ENCODE results near the gene FAF2.
A peak's percentile ranks its signal among the peaks of the same experiment; 100 is the strongest.
"Not testable (repeated sequence)": the region's sequence is repeated elsewhere in the genome, so short reads cannot be mapped to it uniquely, and the experiment has no call there.

FAF2 gene, protein sequence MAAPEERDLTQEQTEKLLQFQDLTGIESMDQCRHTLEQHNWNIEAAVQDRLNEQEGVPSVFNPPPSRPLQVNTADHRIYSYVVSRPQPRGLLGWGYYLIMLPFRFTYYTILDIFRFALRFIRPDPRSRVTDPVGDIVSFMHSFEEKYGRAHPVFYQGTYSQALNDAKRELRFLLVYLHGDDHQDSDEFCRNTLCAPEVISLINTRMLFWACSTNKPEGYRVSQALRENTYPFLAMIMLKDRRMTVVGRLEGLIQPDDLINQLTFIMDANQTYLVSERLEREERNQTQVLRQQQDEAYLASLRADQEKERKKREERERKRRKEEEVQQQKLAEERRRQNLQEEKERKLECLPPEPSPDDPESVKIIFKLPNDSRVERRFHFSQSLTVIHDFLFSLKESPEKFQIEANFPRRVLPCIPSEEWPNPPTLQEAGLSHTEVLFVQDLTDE

GRCh38 chr5:176447978-176448608 is at the start of gene FAF2:
Gene FAF2, plus strand, starts transcription at chr5:176448385. Its CDS starts 23 bp downstream, at chr5:176448408.
- peak; percentile 96 for DNase-seq (ENCODE audit: low spot score)

DNA sequence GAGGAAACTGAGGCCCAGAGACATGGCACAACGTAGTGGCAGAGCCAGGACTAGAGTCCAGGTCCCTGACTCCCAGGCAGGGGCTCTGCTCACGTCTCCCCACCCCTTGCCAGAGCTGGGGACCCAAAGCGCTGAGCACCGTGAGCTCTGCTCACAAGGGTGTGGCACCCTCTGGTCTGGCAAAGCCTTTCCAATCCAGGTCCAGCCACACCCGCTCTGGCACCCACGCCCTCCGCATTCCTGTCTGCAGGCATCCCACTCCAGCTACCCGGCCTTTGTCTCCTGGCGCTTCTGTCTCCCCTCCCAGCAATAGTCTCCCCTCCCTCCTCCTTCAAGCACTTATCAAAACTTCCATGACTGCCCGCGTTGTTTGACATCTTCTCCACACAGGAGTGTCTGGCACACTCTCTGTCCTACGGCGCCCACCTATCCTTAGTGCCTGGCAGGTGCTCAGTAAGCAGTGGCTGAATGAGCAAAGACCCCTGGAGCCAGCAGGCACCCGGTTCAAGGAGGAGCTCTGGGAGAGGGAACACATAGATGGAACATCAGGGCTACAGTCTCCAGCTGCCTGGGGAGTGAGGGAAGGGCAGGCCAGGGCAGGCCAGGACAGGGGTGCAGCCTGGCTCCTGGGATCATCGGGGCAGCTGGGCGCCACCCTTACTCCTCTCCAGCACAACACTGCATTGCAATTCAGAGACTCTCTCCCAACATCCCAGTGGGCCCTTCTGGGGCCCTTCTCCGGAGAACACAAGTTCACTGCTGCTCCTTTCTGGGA is 47.6 kb upstream of the FAF2 start:
- no peak for DNase-seq (ENCODE audit: low spot score)

DNA sequence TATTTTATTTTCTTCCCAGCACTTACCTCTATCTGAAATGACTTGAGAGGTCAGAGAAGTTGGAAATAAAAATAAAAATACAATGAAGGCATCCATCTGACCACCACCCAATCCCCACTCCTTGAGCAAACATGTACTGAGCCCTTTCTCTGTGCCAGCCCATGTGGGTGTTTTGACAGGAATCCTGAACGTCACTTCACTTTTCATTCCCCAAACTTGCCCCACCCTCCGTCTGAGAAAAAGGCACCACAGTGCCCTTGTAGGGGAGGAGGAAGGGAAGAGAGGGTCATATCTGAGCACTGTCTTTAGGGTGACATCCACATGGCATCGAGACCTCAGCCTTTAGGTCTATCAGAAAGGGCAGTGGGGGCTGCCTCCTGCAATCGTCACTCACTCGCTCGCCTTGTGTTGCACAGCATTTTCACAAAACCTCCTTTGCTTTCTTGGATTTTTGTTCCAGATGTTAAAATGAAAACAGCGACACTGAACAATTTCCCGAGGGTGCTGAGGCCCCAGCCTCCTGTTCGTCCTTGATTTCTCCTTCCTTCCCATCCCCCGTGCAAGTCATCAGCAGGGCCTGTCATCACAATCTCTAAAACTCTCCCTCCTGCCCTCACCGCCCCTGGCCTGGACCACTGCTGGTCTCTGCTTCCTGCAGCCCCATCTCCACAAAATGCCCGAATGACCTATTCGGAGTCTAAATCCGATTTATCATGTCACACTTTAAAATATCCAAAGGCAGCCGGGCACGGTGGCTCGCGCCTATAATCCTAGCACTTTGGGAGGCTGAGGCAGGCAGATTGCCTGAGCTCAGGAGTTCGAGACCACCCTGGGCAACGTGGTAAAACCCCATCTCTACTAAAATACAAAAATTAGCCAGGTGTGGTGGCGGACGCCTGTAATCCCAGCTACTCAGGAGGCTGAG is 46.6 kb upstream of the FAF2 start:
- DNase-seq (ENCODE audit: low spot score), result no peak

- no peak for DNase-seq (ENCODE audit: low spot score)
Measured at GRCh38 chr5:176405656-176406435, 42.3 kb upstream of the FAF2 start.

GRCh38 chr5:176406436-176407052 is 41.6 kb upstream of the FAF2 start:
- DNase-seq (ENCODE audit: low spot score), result no peak

- no peak for DNase-seq (ENCODE audit: low spot score)
Measured at GRCh38 chr5:176407456-176408251, 40.5 kb upstream of the FAF2 start.

DNA sequence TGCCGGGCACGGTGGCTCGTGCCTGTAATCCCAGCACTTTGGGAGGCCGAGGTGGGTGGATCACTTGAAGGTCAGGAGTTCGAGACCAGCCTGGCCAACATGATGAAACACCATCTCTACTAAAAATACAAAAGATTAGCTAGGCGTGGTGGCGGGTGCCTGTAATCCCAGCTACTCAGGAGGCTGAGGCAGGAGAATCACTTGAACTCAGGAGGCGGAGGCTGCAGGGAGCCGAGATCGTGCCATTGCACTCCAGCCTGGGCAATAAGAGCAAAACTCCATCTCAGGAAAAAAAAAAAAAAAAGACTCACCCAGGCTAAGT is 40.0 kb upstream of the FAF2 start:
- DNase-seq (ENCODE audit: low spot score), result not testable (repeated sequence)

- no peak for DNase-seq (ENCODE audit: low spot score)
Measured at GRCh38 chr5:176408590-176408989, 39.6 kb upstream of the FAF2 start.

GRCh38 chr5:176409765-176410164 is 38.4 kb upstream of the FAF2 start:
- DNase-seq (ENCODE audit: low spot score), result no peak

DNA sequence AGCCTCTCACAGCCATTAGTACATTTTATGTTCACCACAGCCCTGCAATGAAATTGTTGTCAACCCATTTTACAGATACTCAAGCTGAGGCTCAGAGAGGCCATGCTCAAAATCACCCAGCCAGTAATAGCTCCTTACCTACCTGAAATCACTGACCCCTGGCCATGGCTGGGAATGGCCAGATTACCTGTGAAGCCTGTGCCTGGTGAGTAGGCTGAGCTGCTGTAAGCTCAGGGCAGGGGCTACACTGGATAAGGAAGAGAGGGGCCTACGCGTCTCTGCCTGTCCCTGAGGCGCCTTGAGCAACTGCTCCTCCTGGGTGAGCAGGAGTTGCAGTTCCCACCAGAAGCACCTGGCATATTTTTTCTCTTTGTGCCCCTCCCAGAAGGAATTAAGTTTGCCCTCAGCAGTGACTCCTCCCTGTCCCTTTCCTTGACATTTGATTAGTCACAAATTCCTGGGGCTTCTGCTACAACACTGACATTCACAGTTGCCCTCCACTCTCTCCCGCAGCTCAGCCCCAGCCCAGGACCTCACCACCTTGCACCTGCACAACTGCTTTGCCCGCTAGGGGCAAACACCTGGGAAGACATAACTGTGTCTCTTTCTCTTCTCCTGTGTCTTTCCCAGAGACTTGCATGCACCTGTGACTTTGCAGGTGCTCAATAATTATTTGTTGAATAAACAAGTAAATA is 37.6 kb upstream of the FAF2 start:
- DNase-seq (ENCODE audit: low spot score), result no peak

GRCh38 chr5:176412517-176413254 is 35.5 kb upstream of the FAF2 start:
- DNase-seq (ENCODE audit: low spot score), result no peak

DNA sequence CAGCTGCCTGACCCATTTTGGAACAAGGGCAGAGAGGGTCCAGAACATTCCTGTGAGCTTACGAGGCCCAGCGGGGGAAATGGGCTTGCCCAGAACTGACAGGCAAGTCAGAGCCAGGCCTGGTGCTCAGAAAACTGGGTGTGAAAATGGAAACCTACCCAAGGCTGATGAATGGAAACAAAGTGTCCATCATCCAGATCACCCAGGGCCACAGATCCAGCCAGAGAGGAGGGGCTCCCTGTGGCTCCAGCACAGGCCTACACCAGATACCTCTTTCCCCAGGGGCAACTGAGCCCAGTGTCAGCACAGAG is 35.0 kb upstream of the FAF2 start:
- no peak for DNase-seq (ENCODE audit: low spot score)

DNA sequence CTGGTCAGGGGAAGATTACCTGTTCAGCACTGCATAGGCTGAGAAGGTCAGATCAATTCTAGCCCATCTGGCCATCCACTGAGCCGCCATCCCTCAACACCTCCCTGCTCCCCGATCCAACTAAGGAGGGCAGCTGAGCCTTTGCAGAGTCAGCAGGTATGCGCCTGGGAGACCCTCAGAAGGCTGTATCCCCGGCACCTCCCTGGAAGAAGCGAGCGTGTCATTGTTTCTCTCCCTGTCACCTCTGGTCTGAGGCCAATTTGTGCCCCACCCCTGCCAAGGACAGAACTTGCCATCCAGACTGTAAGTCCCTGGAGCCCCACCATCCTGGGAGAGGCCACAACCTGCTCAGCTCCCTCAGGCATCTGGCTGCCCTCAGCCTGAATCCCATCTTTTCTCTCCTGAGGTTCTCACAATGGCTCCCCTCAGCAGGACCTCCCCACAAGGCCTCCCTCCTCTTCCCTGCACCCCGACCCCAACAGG is 34.4 kb upstream of the FAF2 start:
- DNase-seq (ENCODE audit: low spot score), result no peak

GRCh38 chr5:176414704-176415103 is 33.5 kb upstream of the FAF2 start:
- no peak for DNase-seq (ENCODE audit: low spot score)

DNA sequence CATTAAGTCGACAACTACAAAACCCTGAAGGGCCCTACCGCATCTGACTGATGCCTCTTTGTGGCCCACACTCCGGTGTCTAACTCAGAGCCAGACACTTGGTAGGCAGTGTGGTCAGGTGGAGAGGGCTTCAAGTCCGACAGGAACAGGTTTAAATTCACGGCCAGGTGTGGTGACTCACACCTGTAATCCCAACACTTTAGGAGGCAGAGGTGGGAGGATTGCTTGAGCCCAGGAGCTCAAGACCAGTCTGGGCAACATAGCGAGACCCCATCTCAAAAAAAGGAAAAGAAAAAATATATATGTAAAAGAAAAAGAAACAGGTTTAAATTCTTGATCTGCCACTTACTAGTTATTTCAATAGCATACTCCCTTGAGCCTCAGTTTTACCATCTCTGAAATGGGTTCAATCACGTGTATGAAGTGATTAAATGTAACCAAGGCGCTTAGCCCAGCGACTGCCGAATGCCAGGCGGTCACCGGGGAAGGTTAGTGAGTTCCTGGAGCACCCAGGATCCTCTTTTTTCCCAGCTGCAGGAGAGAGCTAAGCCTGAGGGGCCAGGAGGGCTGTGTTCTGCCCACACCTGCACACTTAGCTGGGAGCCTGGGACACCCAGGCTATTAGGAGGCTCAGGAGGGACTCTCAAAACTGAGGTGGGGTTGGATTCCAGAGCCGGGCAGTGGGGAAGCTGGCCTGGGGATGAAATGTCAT is 32.8 kb upstream of the FAF2 start:
- no peak for DNase-seq (ENCODE audit: low spot score)

DNA sequence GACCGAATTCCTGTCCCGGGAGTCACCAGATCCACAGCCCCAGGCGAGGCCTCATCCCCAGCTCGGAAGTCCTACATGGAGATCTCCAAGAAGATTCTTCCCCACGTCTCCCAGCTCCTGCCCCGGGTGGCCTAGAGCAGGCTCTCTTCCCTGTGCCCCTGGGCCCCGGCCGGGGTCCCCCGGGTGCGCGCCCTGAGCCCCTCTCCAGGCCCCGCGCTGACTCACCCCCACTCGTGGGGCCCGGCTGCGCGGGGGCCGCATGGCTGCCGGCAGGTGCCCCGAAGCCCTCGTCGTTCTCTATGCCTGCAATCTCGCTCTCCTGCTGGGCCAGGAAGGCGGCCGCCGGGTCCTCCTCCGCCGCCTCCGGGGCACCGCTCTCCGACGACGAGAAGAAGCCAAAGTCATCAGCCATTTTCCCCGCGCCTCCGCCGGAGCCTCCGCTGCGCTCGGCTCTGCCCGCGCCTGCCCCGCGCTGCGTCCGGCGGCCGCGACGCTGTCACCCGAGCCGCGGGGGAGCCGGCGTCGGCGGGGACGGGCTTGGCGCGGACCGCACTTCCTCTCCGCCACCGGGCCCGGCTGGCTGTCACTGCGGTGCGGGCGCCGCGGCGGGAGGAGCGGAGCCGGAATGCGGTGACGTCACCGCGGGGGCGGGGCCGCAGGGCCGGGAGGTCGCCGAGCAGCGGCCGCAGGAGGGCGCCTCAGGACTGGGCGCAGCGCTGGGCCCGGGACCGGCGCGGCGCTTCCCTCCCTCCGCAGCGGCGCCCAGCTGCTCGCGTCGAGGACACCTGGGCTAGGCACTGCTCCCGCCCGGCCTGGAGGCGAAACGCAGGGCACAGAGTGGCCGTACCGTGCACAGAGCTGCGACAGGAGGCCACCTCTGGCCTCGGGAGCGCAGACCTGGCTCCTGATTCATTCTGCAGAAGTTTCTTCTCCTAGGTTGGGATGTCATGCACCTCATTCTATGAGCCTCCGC is 31.9 kb upstream of the FAF2 start, which contains the start of gene CLTB:
Gene CLTB (minus strand): TSS at position 588 of the 973 bp plus-strand sequence. CDS start 176 bp downstream, at position 412.
- DNase-seq (ENCODE audit: low spot score), result peak; percentile 93
